GM18502 (cell line): ENCODE results near the gene RAET1G.
"Not testable (repeated sequence)": the region's sequence is repeated elsewhere in the genome, so short reads cannot be mapped to it uniquely, and the experiment has no call there.

Source experiments
- ATAC-seq: cut with Tn5 transposase; IDR thresholded peaks from one replicate; pipeline ENCODE4 v1.9.1; 2021; ENCODE audit warnings: mild to moderate bottlenecking; ENCODE audit not compliant: unreplicated experiment, poor library complexity

The RAET1G gene

DNA sequence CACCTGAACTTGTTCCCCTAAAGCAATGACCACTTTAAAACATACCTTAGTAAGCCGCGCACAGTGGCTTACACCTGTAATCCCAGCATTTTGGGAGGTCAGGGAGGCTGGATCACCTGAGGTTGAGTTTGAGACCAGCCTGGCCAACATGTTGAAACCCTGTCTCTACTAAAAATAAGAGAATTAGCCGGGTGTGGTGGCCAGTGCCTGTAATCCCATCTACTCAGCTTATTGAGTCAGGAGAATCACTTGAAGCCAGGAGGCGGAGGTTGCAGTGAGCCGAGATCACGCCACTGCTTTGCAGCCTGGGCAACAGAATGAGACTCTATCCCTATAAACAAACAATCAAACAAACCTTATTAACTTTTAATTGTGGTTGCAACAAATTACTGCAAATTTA is 23.4 kb downstream of the RAET1G start:
- no peak for ATAC-seq

DNA sequence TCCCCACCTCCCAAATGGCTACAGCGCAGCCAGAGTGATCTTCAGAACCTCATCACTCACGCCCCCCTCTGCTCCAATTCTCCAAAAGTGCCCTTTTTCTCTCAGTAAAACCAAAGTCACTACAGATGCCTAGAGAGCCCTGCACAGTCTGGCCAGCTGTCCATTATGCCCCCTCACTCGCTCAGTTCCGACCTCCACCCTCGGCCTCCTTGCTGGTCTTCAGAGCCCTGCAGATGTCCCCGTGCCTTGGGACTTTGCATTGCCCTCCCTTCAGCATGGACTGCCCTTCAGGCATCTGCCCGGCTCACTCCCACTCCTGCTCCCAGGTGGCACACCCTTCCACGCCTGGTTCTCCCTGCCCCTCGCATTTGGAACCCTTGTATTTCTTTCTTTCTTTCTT is 24.0 kb downstream of the RAET1G start:
- ATAC-seq, result no peak

DNA sequence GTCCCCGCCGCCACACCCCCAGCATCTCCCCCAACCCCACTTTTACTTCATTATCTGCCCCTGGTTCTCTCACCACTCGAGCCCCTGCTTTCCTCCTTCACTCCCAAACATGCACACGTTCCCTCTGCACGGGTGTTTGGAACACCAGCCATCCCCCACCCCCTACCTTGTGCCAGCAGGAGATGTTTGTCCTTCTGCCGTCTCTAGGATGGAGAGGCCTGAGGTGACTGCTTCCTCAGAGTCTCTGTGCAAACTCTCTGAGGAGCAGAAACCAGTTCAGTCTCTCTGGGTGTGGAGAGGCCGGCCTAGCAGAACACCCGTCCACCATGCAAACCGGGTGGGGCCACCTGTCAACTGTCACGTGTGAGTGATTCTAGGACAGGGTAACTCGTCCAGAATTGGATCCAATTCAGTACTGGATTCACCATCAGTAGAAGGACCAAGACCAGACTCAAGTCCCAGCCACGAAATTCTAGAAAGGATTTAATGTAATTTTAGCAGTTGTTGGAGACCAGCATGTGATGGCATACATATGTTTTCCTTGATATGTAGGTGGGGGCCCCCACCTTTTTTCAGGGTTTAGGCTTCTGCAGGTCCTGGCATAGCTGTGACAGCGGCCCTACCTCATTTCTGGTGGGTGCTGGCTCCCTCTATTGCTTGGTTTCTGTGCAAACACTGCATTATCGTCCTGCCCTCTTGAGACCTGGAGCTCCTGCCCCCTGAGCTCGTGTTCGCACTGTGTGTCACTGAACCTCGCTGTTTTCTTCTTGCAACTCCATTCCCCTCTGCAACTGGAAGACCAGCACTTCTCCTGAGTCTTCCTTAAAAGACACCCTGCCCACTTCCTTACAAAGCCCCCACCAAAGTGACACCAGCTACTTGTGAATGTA is 24.8 kb downstream of the RAET1G start, which contains the start of gene RAET1E:
Gene RAET1E (minus strand): TSS at position 259 of the 890 bp plus-strand sequence. CDS start 7,212 bp downstream, outside the sequence.
- no peak for ATAC-seq

DNA sequence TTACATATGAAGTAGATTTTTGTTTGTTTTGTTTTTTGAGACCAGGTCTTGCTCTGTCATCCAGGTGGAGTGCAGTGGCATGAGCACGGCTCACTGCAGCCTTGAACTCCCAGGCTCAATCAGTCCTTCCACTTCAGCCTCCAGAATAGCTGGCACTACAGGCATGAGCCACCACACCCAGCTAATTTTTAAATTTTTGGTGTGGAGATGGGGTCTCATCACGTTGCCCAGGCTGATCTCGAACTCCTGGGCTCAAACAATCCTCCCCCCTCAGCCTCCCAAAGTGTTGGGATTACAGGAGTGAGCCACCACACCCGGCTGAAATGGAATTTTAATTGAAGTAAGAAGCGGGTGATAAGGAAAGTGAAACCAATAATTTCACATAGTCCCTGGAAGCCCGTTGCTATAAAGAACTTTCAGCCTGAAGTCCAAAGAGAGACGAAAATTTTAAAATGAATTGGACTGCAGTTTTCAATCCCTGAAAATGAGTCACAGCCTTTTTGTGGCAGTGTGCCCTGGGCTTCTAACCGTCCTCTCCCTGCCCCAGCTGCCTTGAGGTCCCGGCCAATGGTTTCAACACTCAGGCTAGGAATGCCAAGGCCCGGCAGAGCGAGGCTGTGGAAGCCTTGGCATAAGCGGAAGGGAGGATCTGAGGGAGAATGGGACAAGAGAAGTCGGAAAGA is 25.8 kb downstream of the RAET1G start:
- no peak for ATAC-seq

DNA sequence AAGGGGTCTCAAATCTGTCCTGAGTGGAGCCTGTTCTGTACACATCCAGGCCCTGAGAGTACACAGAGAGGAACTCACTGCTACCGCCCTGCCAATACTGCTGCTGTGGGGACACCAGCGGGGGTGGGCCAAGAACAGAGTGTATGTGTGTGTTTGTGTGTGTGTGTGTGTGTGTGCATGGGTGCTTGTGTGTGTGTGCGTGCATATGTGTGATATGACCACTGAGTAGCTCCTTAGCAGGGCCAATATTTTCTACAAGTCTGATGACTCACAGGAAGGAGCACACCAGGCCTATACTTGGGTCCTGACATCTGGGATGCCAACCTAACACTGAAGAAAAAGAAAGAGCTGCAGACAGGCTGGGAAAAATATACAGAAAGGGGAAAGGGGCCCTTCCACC is 26.4 kb downstream of the RAET1G start:
- no peak for ATAC-seq

DNA sequence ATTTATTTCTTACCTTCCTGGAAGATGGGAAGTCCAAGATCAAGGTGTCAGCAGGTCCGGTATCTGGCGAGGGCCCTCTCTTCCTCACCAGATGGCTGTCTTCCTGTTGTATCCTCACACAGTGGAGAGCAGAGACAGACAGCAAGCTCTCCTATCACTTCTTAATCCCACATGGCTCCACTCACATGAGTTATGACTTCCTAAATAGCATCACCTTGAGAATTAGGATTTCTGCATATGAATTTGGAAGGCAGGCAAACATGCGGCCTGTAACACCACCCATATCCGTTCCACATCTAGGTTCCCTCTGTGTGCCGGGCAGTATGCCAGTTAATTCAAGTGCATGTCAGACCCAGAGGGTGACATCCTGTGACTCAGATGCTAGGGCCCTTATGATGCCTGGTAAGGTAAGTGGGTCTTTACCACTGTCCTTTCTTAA is 27.1 kb downstream of the RAET1G start:
- ATAC-seq, result no peak

DNA sequence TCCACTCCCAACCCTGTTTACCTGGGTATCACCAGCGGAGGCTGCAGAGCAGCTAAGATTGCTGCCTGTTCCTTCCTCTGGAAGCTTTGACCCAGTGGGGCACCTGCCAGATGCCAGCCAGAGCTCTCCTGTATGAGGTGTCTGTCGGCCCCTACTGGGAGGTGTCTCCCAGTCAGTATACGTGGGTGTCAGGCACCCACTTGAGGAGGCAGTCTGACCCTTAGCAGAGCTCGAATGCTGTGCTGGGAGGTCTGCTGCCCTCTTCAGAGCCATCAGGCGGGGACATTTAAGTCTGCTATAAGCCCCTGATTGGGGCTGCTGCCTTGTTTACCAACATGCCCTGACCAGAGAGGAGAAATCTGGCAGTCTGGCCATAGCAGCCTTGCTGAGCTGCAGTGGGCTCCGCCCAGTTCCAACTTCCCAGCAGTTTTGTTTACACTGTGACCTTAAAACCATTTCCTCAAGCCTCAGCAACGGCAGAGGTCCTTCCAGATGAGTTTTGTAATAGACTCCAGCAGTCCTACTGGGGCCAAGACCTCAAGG is 27.8 kb downstream of the RAET1G start:
- ATAC-seq, result no peak

DNA sequence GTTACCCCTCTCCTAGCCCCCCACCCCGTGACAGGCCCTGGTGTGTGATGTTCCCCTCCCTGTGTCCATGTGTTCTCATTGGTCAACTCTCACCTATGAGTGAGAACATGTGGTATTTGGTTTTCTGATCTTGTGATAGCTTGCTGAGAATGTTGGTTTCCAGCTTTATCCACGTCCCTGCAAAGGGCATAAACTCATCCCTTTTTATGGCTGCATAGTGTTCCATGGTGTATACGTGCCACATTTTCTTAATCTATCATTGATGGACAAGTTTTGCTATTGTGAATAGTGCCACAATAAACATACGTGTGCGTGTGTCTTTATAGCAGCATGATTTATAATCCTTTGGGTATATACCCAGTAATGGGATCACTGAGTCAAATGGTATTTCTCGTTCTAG is 31.1 kb downstream of the RAET1G start:
- not testable (repeated sequence) for ATAC-seq

DNA sequence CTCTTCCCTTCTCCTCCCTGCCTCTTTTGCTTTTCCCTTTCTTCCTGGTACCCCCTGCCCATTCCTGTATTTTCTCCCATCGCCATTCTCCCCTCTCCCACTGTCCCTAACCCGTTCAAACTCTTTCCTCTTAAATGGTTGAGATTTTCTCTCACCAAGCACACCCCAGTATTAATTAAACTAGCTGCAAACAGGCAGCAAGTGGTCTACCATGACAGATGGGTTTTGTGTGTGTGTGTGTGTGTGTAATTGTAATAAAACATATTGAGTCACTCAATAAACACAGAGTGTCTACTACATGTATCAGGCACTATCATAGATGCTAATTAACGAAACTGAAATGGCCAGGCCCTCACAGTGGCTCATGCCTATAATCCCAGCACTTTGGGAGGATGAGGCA is 31.7 kb downstream of the RAET1G start:
- ATAC-seq, result no peak

DNA sequence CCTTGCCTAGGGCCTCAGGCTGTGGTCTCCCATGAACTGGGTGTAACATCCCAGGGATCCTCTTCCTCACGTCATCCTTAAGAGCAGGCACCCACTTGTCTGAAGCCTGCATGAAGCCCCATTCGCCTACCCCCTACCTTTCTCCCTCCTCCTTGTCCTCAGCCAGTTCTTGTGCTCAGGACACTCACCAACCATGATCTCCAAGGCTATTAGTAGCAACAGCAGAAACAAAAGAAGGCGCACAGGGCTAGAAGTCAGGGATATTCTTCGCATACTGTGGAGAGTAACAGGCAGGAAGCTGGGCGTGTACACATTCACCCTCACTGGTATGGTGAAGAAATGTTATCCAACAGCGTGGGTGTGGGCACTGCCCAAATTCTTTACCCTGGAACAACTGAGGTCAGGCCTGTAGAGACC is 32.3 kb downstream of the RAET1G start:
- no peak for ATAC-seq

DNA sequence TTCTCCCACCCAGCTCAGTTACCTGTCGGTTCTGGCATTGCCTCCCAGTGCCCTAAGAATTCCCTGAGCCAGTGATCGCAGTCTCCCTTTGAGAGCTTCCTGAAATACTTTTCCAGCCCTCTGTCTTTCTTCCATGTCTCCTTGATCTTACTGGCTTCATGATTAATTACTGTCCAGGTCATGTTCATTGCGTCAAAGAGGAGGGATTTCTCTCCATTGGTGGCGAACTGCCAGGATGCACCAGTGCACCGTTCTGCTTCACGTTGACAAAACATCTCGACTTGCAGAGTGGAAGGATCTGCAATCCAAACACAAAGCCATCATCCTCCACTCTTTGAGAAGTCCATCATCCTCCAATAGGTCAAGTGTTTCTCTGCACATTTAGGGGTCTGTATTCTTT is 33.6 kb downstream of the RAET1G start:
- no peak for ATAC-seq

DNA sequence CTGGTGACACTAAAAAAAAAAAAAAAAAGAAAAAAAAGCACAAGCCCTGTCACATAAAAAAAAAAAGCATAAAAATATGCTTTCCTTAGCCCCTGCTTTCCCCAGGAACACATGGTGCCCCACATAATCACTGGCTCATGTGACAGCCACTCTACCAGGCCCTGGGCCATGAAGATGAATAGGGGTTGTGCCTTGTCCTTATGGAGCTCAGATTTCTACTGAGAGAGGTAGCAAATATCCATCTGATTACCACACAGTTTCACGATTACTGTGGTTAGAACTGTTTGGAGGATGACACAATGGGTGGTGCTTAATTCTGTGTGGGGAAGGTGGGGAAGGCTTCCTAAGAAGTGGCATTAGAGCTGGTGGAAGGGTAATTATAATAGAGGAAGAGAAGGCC is 34.3 kb downstream of the RAET1G start:
- ATAC-seq, result no peak

DNA sequence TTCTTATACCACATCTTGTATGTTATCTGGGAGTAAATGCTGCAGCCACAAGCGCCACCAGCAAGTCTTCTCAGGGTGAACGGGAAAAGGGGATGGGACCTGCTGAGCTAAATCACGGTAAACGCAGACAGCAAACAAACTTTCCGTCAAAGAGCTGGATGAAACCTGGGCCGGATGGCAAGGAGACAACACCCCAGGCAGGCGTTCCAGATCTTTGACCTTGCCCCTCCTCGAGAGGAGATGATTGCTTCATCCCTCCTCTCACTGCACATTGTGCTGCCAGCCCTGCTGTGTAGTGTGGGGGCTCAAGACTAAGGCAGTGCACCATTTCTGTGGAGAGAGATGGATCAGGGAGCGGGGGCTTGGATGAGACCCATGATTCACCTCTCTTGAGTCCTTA is 34.8 kb downstream of the RAET1G start:
- no peak for ATAC-seq

DNA sequence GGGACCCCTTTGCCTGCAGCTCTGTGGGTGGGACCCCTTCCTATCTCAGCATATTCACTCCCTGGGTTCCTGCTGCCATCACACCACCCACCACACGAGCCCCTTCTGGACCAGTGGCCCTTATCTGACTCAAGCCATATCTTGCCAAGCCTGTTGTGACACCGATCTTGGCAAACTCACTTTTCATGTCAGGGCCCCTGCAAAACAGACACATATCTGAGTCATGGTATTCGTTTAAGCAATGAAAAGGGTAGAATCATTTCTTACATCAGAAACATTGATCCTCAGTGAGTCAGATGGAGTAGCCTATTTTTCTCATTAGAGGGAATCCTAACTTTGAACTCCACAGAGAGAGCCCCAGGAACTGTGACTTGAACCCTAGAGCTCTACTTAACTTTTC is 35.6 kb downstream of the RAET1G start:
- no peak for ATAC-seq

DNA sequence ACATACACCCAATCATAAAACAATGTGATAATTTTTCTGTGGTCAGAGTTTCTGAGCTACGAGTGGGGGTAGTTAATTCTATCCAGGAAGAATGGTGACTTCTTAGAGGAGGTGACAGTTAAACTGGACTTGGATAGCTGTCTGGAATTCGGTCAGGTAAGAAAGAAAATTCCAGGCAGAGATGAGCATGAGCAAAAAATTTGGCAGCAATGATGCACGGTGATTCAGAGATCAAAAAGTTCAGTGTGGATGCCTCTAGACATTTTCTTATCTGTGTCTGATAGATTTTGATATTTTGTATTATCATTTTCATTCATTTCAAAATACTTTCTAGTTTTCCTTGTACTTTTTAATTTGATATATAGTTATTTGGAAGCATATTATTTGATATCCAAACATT is 37.0 kb downstream of the RAET1G start:
- no peak for ATAC-seq

DNA sequence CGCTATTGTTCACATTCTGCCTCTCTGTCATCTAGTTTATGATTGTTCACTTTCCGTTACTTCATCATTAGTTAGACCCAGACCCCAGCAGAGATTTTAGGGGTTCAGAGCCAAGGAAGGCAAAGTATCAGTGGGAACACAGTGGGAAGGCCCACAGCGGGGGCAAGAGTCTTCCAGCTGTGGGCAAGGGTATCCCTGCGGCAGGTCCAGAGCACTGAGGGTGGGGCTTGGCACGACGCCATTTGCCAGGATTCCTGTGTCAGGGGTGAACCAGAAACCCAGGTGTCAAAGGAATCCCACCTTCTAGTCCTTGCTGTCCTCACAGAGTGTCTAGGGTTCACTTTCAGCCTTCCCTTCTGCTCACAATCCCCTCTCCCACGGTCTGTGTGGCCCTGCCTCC is 38.3 kb downstream of the RAET1G start:
- no peak for ATAC-seq

DNA sequence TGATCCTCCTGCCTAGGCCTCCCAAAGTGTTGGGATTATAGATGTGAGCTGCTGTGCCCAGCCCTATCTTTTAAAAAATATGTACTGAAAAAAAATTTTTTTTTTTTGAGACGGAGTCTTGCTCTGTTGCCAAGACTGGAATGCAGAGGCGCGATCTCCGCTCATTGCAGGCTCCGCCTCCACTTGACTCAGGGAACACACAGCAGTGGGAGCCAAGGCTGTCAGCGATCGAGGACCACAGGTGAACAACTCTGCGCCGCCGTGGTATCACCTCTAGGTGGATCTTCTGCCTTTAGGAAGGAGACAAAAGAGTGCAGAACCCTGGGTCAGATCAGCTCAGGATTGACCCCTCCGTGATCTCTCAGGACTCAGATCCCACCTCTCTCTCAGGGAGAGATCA is 38.7 kb downstream of the RAET1G start:
- no peak for ATAC-seq

DNA sequence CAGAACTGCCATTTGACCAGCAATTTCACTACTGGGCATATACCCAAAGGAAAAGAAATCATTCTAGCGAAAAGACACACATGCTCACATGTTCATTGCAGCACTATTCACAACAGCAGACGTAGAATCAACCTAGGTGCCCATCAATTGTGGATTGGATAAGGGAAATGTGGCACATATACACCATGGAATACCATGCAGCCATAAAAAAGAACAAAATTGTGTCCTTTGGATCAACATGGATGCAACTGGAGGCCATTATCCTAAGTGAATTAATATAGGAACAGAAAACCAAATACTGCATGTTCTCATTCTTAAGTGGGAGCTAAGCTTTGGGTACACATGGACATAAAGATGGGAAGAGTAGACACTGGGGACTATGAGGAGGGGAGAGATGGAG is 41.1 kb downstream of the RAET1G start:
- no peak for ATAC-seq

DNA sequence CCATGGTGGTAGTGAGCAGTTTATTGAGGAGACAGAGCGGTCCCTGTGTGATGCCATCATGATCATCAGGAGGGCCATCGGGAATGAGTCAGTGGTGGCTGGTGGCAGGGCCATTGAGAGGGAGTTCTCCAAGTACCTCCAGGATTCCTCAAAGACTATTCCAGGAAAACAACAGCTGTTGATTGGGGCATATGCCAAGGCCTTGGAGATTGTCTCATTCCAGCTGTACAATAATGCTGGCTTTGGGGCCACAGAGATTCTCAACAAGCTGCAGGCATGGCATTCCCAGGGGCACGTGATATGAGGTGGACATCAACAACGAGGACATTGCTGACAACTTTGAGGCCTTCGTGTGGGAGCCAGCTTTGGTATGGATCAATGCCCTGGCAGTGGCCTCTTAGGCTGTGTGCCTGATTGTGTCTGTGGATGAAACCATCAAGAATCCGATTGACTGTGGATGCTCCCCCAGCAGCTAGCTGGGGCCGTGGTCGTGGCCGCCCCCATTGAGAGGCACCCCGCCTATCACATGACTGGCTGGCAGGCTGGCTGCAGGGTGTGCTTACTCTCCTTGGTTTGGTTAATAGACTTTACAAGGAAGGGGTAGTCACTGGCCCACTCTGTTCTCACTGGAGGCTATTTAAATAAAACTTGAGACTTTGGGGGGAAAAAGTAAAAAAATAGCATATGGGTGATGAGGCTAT is 41.7 kb downstream of the RAET1G start:
- ATAC-seq, result no peak

DNA sequence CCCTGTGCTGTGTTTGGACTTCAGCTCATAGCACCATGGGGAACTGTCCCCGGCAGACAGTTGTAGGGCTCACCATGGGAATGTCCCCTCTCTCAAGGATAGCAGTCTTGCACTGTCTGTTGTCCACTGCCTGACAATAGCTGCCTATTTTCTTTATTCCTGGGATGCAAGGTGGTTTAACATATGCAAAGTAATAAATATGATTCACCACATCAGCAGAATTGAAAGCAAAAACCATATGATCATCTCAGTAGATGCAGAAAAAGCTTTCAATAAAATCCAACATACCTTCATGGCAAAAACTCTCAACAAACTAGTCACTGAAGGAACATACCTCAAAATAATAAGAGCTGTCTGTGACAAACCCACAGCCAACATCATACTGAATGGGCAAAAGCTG is 45.3 kb downstream of the RAET1G start:
- no peak for ATAC-seq
